ENCODE measurements around the gene LSM4.
"Not testable (repeated sequence)": the region's sequence is repeated elsewhere in the genome, so short reads cannot be mapped to it uniquely, and the experiment has no call there.

The LSM4 gene

GRCh38 chr19:18322759-18323460, at the start of gene LSM4:
Gene LSM4 (minus strand): TSS chr19:18323076. CDS start chr19:18323020, 56 bp downstream.
- peak; percentile 99 for DNase-seq

DNA sequence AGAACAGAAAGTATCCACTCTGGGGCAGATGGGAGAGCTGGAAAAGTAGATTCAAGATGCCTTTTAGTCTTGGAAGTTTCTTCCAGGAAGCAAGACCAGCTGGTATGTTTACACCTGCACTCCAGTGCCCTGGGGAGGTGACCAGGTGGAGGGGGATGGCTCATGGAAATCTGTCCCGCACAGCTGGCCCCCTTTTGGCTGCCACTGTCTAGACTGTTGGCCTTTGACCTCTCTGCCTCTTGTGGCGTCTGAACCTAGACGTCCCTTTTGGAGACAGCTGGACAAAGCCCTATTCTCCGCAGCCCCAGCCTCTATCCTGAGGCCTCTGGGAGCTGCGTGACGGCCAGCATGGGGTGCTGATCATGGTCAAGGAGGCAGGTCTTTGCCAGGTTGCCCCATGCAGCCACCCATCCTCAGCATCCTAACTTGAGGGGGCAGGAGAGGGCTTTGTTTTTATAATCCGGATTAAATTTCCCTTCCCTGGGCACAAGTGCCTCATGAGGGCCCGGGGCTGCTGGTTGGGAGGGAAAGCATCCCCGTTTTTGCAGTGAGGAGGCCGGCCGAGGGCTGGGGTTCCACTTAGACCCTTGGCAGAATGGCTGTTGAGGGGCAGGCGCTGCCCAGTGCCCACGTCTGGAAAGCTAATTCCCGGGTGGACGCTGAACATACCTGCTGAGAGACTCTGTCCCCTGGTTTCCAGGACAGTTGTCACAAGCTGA, 45.8 kb upstream of the LSM4 start:
- no peak for DNase-seq

DNA sequence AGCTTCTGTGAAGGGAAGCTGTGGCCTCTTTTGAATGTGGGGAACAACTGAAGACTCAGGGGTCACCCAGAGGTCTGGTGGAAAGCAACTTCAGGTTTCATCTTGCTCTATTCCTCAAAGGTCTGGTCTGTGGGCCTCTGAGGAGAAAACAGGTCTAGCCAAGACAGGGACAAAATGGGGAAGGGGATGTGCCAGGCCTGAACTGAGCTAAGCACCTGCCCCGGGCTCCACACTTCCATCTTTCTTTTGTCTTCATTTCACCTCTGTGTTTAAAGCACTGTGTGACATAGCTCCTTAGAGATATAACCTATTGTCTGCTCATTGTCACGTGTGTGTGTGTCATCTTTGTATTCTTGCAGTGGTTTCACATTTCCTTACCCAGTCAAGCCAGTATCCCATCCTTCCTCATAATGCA, 43.2 kb upstream of the LSM4 start:
- DNase-seq, result no peak

GRCh38 chr19:18364826-18365528, 42.1 kb upstream of the LSM4 start:
- DNase-seq, result no peak

- not testable (repeated sequence) for DNase-seq
Measured at GRCh38 chr19:18364277-18364825, 41.5 kb upstream of the LSM4 start.

DNA sequence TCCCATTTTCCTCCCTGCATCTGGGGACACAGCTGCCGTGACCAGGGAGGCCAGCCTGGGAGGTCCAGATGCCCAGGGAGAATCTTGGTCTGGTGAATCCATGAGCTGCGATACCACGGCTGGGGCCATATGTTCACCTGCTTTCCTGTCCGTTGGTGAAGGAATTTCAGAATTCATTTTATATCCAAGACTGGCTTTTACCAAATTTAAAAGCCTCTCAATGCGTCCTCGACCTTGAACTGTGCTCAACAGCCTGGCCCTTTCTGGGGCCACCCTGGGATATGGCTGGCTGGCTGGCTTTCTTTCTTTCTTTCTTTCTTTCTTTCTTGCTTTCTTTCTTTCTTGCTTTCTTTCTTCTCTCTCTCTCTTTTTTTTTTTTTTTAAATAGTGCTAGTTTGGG, 40.9 kb upstream of the LSM4 start:
- DNase-seq, result no peak

DNA sequence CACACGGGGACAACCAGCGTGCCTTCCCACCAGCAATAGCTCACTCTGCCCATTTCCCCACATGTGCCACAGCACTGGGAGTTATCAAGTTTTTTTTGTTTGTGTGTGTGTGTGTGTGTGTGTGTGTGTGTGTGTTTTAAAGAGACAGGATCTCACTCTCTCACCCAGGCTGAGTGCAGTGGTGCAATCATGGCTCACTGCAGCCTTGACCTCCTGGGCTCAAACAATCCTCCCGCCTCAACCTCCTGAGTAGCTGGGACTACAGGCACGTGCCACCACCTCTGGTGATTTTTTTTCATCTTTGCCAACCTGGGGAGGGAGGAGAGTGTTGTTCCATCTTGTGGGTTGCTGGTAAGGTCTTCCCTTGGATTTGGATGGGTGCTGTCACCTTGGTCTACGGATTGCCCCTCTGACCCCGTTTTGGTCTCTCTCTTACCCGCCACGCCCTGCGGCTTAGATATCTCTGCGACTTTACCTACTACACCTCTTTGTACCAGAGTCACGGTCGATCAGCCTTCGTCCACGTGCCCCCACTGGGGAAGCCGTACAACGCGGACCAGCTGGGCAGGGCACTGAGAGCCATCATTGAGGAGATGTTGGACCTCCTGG, 40.2 kb upstream of the LSM4 start:
- no peak for DNase-seq

- no peak for DNase-seq
Measured at GRCh38 chr19:18361646-18362045, 38.8 kb upstream of the LSM4 start.

DNA sequence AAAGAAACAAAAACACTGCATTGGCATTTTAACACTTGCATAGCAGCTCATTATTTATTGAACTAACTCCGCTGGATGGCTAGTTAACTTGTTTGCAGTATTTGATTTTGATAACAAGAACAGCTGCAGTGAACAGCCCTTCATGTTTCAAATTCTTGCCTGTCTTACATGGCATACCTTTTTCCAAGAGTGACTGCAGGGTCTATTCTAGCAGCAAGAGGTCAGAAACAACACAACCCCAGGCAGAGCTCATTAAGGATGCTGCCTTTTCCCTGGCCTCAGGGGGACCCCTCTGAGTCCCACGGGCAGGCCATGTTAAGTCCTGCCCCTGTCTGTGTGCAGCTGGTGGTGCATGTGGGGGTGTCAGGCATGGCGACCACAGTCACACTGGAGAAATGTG, 34.2 kb upstream of the LSM4 start:
- DNase-seq, result no peak

GRCh38 chr19:18354743-18355142, 31.9 kb upstream of the LSM4 start:
- DNase-seq, result not testable (repeated sequence)

- DNase-seq, result no peak
Measured at GRCh38 chr19:18353378-18354005, 30.6 kb upstream of the LSM4 start.

DNA sequence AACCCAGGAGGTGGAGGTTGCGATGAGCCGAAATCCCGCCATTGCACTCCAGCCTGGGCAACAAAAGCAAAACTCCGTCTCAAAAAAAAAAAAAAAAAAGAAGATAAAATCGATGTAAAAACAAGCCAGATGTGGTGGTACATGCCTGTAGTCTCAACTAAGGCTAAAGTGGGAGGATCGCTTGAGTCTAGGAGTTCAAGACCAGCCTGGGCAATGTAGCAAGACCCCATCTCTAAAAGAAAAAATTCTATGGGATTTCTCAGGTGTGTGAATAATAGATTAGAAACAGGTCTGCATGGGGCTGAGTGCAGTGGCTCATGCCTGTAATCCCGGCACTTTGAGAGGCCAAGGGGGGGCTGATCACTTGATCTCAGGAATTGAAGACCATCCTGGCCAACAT, 28.7 kb upstream of the LSM4 start:
- DNase-seq, result no peak

DNA sequence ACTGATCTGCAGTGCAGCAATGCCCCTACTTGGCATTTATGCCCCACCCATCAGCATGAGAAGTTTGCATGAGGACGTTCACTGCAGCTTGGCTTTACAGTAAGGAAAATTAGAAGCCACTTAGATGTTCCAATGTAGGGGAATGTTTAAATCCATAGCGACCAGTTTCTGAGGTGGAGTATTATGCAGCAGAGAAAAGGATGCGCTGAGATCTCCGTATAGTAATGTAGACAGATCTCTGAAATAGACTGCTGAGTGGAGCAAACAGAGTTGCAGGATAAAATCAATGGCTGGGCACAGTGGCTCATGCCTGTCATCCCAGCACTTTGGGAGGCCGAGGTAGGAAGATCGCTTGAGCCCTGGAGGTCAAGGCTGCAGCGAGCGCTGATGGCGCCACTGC, 27.6 kb upstream of the LSM4 start:
- DNase-seq, result no peak

GRCh38 chr19:18349524-18350128, 26.8 kb upstream of the LSM4 start:
- no peak for DNase-seq

- DNase-seq, result not testable (repeated sequence)
Measured at GRCh38 chr19:18348818-18349339, 26.0 kb upstream of the LSM4 start.

- no peak for DNase-seq
Measured at GRCh38 chr19:18348171-18348570, 25.3 kb upstream of the LSM4 start.

DNA sequence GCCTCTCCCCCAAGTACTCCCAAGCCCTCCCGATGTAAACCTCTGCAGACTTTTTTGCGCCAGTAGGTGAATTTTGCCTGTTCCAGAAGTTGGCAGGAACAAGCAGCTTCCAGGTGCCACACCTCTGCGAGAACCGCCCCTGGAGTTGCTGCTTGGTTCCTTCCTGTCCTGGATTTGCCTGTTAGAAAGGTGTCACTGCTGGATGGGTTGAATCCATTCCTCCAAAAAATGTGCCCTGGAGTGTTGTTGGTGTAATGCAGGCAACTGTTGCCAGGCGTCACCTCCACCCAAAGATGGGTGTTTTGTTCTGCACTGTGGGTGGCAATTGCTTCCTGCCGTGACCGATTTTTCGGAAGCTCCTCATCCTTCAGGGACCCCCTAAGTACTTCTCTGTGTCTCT, 23.2 kb upstream of the LSM4 start:
- DNase-seq, result no peak

GRCh38 chr19:18345296-18345695, 22.4 kb upstream of the LSM4 start:
- no peak for DNase-seq

DNA sequence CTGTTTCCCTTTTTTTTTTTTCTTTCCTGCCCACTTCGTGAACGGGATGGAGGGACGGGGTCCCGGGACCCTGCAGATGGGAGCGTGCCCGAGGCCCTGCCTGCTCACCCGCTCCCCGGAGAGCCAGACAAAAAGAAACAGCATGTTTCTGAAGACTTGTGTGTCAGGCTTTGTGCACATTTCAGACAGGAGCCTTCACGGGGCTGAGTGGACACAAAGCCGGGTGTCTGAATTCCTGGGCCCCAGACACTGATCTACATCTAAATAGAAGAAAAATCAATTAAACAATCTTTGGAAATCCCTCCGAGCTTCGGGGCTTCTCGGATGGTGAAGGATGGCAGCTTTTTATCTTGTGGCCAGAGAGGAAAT, 21.7 kb upstream of the LSM4 start:
- no peak for DNase-seq

GRCh38 chr19:18342090-18342632, 19.3 kb upstream of the LSM4 start:
- DNase-seq, result no peak

- DNase-seq, result peak; percentile 76
Measured at GRCh38 chr19:18340990-18341868, 18.4 kb upstream of the LSM4 start.
